Embryonic facial prominence (tissue), 1 donor: ENCODE results near the gene MCM3AP.

ENCODE experiments used
- DNase-seq: peaks from one replicate; pipeline ENCODE4 v3.0.0-alpha.2; 2016; ENCODE audit errors: extremely low spot score

The MCM3AP gene

DNA sequence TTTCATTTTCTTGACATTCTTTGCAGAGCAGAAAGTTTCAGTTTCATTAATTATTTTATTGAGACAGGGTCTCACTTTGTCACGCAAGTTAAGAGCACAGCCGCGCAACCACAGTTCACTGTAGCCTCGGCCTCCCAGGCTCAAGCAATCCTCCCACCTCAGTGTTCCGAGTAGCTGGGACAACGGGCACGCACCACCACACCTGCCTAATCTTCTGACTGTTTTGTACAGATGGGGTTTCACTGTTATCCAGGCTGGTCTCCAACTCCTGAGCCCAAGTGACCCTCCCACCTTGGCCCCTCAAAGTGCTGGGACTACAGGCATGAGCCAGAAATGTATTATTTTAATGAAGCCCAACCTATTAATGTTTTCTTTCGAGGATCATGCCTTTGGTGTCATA, 98.2 kb downstream of the MCM3AP start:
- no peak for DNase-seq

DNA sequence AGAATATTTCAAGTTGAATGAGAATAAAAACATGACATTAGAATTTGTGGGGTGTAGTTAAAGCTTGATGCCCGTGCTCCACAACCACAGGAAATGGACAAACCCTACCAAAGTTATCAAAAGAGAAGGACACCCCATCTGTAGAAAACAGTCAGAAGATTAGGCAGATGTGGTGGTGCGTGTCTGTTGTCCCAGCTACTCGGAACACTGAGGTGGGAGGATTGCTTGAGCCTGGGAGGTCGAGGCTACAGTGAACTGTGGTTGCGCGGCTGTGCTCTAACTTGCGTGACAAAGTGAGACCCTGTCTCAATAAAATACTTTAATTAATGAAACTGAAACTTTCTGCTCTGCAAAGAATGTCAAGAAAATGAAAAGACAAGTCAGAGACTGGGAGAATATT, 99.7 kb downstream of the MCM3AP start:
- no peak for DNase-seq
